Loucy (cell line): ENCODE results near the gene RGS12.
"Not testable (repeated sequence)": the region's sequence is repeated elsewhere in the genome, so short reads cannot be mapped to it uniquely, and the experiment has no call there.

Experiments used
- H2AFZ ChIP-seq: fragments of 200-600 bp; sonication (generic); 2 replicates; pipeline ENCODE4 v1.6.0; 2016; ENCODE audit warnings: antibody characterized with exemption, mild to moderate bottlenecking, low read length, moderate library complexity
- H3F3A ChIP-seq: fragments of 200-600 bp; 2 replicates; pipeline ENCODE4 v1.6.0; 2016; ENCODE audit warnings: antibody characterized with exemption, low read depth, mild to moderate bottlenecking
- H3K27me3 ChIP-seq: fragments of 200-600 bp; sonication (generic); 2 replicates; pipeline ENCODE4 v1.6.1; 2014; ENCODE audit warnings: low read length, mild to moderate bottlenecking; ENCODE audit not compliant: insufficient read depth, poor library complexity, severe bottlenecking
- H3K36me3 ChIP-seq: fragments of 200-600 bp; sonication (generic); 2 replicates; pipeline ENCODE4 v1.6.1; 2016; ENCODE audit warnings: low read length; ENCODE audit not compliant: insufficient read depth
- H3K4me1 ChIP-seq: fragments of 200-600 bp; sonication (generic); 2 replicates; pipeline ENCODE4 v1.5.1; 2014; ENCODE audit warnings: low read length, mild to moderate bottlenecking; ENCODE audit not compliant: insufficient read depth, poor library complexity, severe bottlenecking
- H3K4me2 ChIP-seq: fragments of 200-600 bp; sonication (generic); 2 replicates; pipeline ENCODE4 v1.6.0; 2014; ENCODE audit warnings: antibody characterized with exemption, low read length, low read depth, mild to moderate bottlenecking; ENCODE audit not compliant: poor library complexity, severe bottlenecking
- H3K4me3 ChIP-seq: fragments of 200-600 bp; sonication (generic); 2 replicates; pipeline ENCODE4 v1.5.1; 2014; ENCODE audit warnings: low read length, mild to moderate bottlenecking, mixed read lengths; ENCODE audit not compliant: poor library complexity, severe bottlenecking
- H3K79me2 ChIP-seq: fragments of 200-600 bp; sonication (generic); 2 replicates; pipeline ENCODE4 v1.6.1; 2014; ENCODE audit warnings: low read length; ENCODE audit not compliant: insufficient read depth
- H3K9ac ChIP-seq: fragments of 200-600 bp; sonication (generic); 2 replicates; pipeline ENCODE4 v1.6.0; 2014; ENCODE audit warnings: mild to moderate bottlenecking, low read depth, low read length, moderate library complexity; ENCODE audit not compliant: poor library complexity, severe bottlenecking
- H3K9me2 ChIP-seq: fragments of 200-600 bp; sonication (generic); replicated peaks from 2 replicates; pipeline ENCODE4 v1.6.1; 2016; ENCODE audit warnings: low read depth, low read length, mixed read lengths
- H3K9me3 ChIP-seq: fragments of 200-600 bp; sonication (generic); 2 replicates; pipeline ENCODE4 v1.6.1; 2014; ENCODE audit warnings: mild to moderate bottlenecking, antibody characterized with exemption, low read length, low read depth; ENCODE audit not compliant: insufficient read depth
- H4K20me1 ChIP-seq: fragments of 200-600 bp; sonication (generic); 2 replicates; pipeline ENCODE4 v1.6.0; 2014; ENCODE audit warnings: antibody characterized with exemption, low read length, mild to moderate bottlenecking; ENCODE audit not compliant: insufficient read depth, poor library complexity, severe bottlenecking
- CTCF ChIP-seq: fragments of 200-600 bp; sonication (generic); conservative IDR thresholded peaks from 2 replicates; pipeline ENCODE4 v1.5.1; 2014; ENCODE audit warnings: mild to moderate bottlenecking, antibody characterized with exemption, low read length
- EZH2phosphoT487 ChIP-seq: fragments of 200-600 bp; IDR thresholded peaks from 2 replicates; pipeline ENCODE4 v1.6.1; 2018; ENCODE audit warnings: antibody characterized with exemption, mild to moderate bottlenecking, moderate library complexity, borderline replicate concordance

The RGS12 gene

GRCh38 chr4:3297066-3297859, 4.4 kb downstream of the RGS12 start:
- no peak overlapping the region for H3K9ac ChIP-seq
- H3K27me3 ChIP-seq = no peaks in the 10 kb centered on the region
- no peak overlapping the region for H2AFZ ChIP-seq
- no peaks in the 10 kb centered on the region for H3K9me3 ChIP-seq
- H3K36me3 ChIP-seq = no peaks in the 10 kb centered on the region
- H3K79me2 ChIP-seq = peaks cover 89% of the 10 kb centered on the region
- H4K20me1 ChIP-seq = peaks cover 70% of the 10 kb centered on the region
- H3K9me2 ChIP-seq = no peaks in the 10 kb centered on the region
- TF ChIP-seq CTCF (no peak), EZH2phosphoT487 (no peak)
- peak overlapping the region; percentile 28 for H3K4me3 ChIP-seq
- peaks cover 74% of the 10 kb centered on the region for H3K4me1 ChIP-seq
- peak overlapping the region; percentile 99 for H3K4me2 ChIP-seq
- no peaks in the 10 kb centered on the region for H3F3A ChIP-seq

GRCh38 chr4:3299122-3299975, 6.5 kb downstream of the RGS12 start:
- no peaks in the 10 kb centered on the region for H3K36me3 ChIP-seq
- H3K9ac ChIP-seq = peak overlapping the region; percentile 30
- no peaks in the 10 kb centered on the region for H3K9me3 ChIP-seq
- no peaks in the 10 kb centered on the region for H3K27me3 ChIP-seq
- peaks cover 96% of the 10 kb centered on the region for H3K79me2 ChIP-seq
- H3K4me2 ChIP-seq = peak overlapping the region; percentile 99
- H3K4me3 ChIP-seq = peak overlapping the region; percentile 61
- TF ChIP-seq EZH2phosphoT487 (no peak), CTCF (no peak)
- H4K20me1 ChIP-seq = peaks cover 80% of the 10 kb centered on the region
- no peaks in the 10 kb centered on the region for H3F3A ChIP-seq
- H2AFZ ChIP-seq = no peak overlapping the region
- no peaks in the 10 kb centered on the region for H3K9me2 ChIP-seq
- peaks cover 86% of the 10 kb centered on the region for H3K4me1 ChIP-seq

GRCh38 chr4:3299976-3300671, 7.3 kb downstream of the RGS12 start:
- Histone ChIP-seq H3K4me1 (peaks cover 86% of the 10 kb centered on the region), H3K9me3 (no peaks in the 10 kb centered on the region), H3K4me2 (peak overlapping the region; percentile 99), H3F3A (no peaks in the 10 kb centered on the region), H3K27me3 (no peaks in the 10 kb centered on the region), H4K20me1 (peaks cover 72% of the 10 kb centered on the region), H3K9ac (peak overlapping the region; percentile 30), H3K9me2 (no peaks in the 10 kb centered on the region), H3K36me3 (no peaks in the 10 kb centered on the region), H3K4me3 (peak overlapping the region; percentile 61), H3K79me2 (peaks cover 96% of the 10 kb centered on the region), H2AFZ (no peak overlapping the region)
- TF ChIP-seq CTCF (no peak), EZH2phosphoT487 (no peak)

- Histone ChIP-seq H3K4me2 (peak overlapping the region; percentile 99), H4K20me1 (peaks cover 68% of the 10 kb centered on the region), H3K4me1 (peaks cover 89% of the 10 kb centered on the region), H3K79me2 (peaks cover 93% of the 10 kb centered on the region)
- not testable (repeated sequence) for H3K9me3 ChIP-seq, H3F3A ChIP-seq, H3K4me3 ChIP-seq, H3K36me3 ChIP-seq, H2AFZ ChIP-seq, H3K27me3 ChIP-seq, H3K9ac ChIP-seq, H3K9me2 ChIP-seq
These were observed 8.1 kb downstream of the RGS12 start for GRCh38 chr4:3300882-3301281.
